ENCODE measurements around the gene THSD4. TPM values are rescaled to one million over a fixed set of nuclear protein-coding genes. Genes with fewer than 3 reads are reported as not detected.

The THSD4 gene
- total RNA-seq, 1 experiment from 2014 or later = 29.3 TPM

DNA sequence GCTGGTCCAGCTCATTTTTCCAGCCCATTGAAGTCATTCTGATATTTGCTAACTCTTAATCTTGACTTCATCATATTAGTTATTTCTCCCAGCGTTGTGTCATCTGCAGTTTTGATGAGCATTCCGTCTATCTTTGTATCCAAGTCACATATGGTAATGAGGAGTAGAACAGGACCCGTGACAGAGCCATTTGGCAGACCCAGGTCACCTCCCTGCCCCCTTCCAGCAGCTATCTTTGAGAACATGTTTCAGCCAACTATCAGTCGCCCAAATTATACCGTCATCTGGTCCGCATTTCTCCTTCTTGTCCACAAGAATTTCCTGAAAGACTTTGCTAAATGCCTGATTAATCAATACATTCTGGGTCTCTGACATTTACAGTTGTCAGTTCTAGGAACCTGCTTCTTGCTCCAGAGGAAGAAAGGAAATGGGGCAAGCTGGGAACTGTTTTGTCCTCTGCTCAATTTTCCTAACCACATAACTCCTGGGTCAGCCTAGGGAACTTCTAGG, 347.9 kb downstream of the THSD4 start:
- Histone ChIP-seq H3K79me2 (ENCODE audit: low read depth) (no peaks in the 10 kb centered on the region), H3K9me2 (ENCODE audit: insufficient read depth) (no peaks in the 10 kb centered on the region), H3K27me3 (ENCODE audit: insufficient read depth, low read depth) (no peaks in the 10 kb centered on the region), H4K20me1 (ENCODE audit: insufficient read depth) (no peaks in the 10 kb centered on the region), H3K4me2 (no peak overlapping the region), H3K4me3 (no peak overlapping the region), H3F3A (ENCODE audit: insufficient read depth, low read depth) (no peaks in the 10 kb centered on the region), H3K9me3 (ENCODE audit: insufficient read depth, low read depth) (no peaks in the 10 kb centered on the region), H3K36me3 (ENCODE audit: low read depth) (no peaks in the 10 kb centered on the region), H2AFZ (no peak overlapping the region), H3K4me1 (replicated peaks; ENCODE audit: insufficient read depth) (no peaks in the 10 kb centered on the region), H3K27ac (no peak overlapping the region)
- no TSS peak for BruUV-seq (replicated peaks)
- TF ChIP-seq, protein P1, sequence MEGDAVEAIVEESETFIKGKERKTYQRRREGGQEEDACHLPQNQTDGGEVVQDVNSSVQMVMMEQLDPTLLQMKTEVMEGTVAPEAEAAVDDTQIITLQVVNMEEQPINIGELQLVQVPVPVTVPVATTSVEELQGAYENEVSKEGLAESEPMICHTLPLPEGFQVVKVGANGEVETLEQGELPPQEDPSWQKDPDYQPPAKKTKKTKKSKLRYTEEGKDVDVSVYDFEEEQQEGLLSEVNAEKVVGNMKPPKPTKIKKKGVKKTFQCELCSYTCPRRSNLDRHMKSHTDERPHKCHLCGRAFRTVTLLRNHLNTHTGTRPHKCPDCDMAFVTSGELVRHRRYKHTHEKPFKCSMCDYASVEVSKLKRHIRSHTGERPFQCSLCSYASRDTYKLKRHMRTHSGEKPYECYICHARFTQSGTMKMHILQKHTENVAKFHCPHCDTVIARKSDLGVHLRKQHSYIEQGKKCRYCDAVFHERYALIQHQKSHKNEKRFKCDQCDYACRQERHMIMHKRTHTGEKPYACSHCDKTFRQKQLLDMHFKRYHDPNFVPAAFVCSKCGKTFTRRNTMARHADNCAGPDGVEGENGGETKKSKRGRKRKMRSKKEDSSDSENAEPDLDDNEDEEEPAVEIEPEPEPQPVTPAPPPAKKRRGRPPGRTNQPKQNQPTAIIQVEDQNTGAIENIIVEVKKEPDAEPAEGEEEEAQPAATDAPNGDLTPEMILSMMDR (conservative IDR thresholded peaks at IDR 0.05) = no peak
- no peak for TF ChIP-seq EZH2 (IDR thresholded peaks at IDR 0.05; ENCODE audit: low read depth)
- intact Hi-C loops (cut with micrococcal nuclease; ENCODE audit: unreplicated experiment) = no loop called here
- DNase-seq = no peak
- CTCF ChIA-PET = no interaction called here
- POLR2A ChIA-PET (ENCODE audit: unreplicated experiment) = no interaction called here

DNA sequence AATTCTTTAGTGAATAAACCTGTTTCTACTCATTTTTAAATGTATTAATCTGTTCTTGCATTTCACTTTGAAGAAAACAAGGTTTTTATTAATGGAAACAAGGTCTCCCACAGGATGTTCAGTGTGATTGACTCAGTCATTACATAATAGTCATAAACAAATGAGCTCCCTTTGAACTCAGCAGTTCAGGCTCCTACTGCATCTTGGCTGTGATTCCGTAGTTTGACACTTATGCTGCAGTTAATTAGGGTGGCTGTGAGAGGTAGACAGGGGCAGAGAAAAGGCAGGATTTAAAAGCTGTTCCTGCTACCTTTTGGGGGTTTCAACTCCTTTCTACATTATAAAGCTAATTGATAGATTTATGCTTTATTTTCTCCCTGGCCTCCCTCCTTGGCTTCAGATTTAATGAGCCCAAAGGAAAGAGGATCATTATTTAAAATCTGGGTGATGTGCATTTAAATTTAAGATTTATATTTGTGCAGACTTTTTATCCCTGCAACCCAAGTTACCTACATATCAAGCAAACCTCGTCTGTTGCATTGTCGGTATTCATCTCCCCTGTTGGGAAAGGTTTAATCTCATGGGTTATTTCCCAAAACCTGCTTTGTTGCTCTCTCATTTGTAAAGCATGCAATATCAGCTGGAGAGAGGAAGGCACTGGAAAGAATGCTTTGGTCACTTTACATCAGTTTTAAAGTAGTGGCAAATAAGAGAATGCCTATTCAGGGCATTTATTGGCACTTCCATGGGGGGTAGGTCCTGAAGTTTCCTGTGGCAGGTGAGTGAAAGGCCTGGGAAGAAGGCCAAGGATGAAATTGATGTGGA, 350.1 kb downstream of the THSD4 start:
- intact Hi-C loops (cut with micrococcal nuclease; ENCODE audit: unreplicated experiment) = no loop called here
- Histone ChIP-seq H3K9me2 (ENCODE audit: insufficient read depth) (no peaks in the 10 kb centered on the region), H3K36me3 (ENCODE audit: low read depth) (no peaks in the 10 kb centered on the region), H4K20me1 (ENCODE audit: insufficient read depth) (no peaks in the 10 kb centered on the region), H3K27ac (no peak overlapping the region), H3K27me3 (ENCODE audit: insufficient read depth, low read depth) (no peaks in the 10 kb centered on the region), H3F3A (ENCODE audit: insufficient read depth, low read depth) (no peaks in the 10 kb centered on the region), H3K79me2 (ENCODE audit: low read depth) (no peaks in the 10 kb centered on the region), H3K4me3 (no peak overlapping the region), H3K4me2 (no peak overlapping the region), H3K4me1 (replicated peaks; ENCODE audit: insufficient read depth) (0 out of 2 replicates have a peak, but pooled peaks cover 4% of the 10 kb centered on the region), H2AFZ (no peak overlapping the region), H3K9me3 (ENCODE audit: insufficient read depth, low read depth) (no peaks in the 10 kb centered on the region)
- DNase-seq = no peak
- TF ChIP-seq, protein P1 (conservative IDR thresholded peaks at IDR 0.05) = no peak
- no peak for TF ChIP-seq EZH2 (IDR thresholded peaks at IDR 0.05; ENCODE audit: low read depth)
- ChIA-PET POLR2A (ENCODE audit: unreplicated experiment) (interaction anchor here (0.7 kb wide), 1 partner anchor 103 kb away, joined by 4 read pairs; no protein-coding TSS in a partner anchor), CTCF (no interaction called here)
- no TSS peak for BruUV-seq (replicated peaks)

DNA sequence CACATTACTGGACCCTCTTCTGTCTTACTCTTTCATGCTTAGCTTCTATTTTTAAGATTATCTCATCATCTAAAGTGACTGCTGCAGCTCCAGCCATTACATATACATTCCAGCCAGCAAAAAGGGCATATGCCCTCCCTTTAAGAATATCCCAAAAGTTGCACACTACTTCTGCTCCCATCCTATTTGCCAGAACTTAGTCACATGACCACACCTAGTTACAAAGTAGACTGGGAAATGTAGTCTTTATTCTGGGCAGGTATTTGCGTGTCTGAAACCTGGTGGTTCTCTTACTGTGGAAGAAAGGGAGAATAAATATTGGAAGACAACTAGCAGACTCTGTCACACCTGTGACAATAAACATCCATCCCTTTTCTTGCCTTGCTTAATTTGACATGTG, 353.4 kb downstream of the THSD4 start:
- BruUV-seq (replicated peaks) = no TSS peak
- no peaks in the 10 kb centered on the region for H3K9me3 ChIP-seq (ENCODE audit: insufficient read depth, low read depth)
- intact Hi-C loops (cut with micrococcal nuclease; ENCODE audit: unreplicated experiment) = no loop called here
- H4K20me1 ChIP-seq (ENCODE audit: insufficient read depth) = no peaks in the 10 kb centered on the region
- CTCF ChIA-PET = no interaction called here
- POLR2A ChIA-PET (ENCODE audit: unreplicated experiment) = interaction anchor here (0.7 kb wide), 1 partner anchor 1537 kb away, joined by 3 read pairs; no protein-coding TSS in a partner anchor
- H3K4me3 ChIP-seq = no peak overlapping the region
- peaks cover 19% of the 10 kb centered on the region for H3K4me1 ChIP-seq (replicated peaks; ENCODE audit: insufficient read depth)
- H3K36me3 ChIP-seq (ENCODE audit: low read depth) = no peaks in the 10 kb centered on the region
- H3K27ac ChIP-seq = no peak overlapping the region
- no peaks in the 10 kb centered on the region for H3K27me3 ChIP-seq (ENCODE audit: insufficient read depth, low read depth)
- DNase-seq = no peak
- H3K9me2 ChIP-seq (ENCODE audit: insufficient read depth) = no peaks in the 10 kb centered on the region
- no peak overlapping the region for H2AFZ ChIP-seq
- H3K4me2 ChIP-seq = no peak overlapping the region
- H3F3A ChIP-seq (ENCODE audit: insufficient read depth, low read depth) = peaks cover 6% of the 10 kb centered on the region
- no peak for TF ChIP-seq EZH2 (IDR thresholded peaks at IDR 0.05; ENCODE audit: low read depth)
- TF ChIP-seq, protein P1 (conservative IDR thresholded peaks at IDR 0.05) = no peak
- H3K79me2 ChIP-seq (ENCODE audit: low read depth) = no peaks in the 10 kb centered on the region
